Erythroblast (primary cell): ENCODE results near the gene PRR12.

Experiments used
- GATA1 ChIP-seq: IDR thresholded peaks from 2 replicates; pipeline ENCODE4 v1.6.1; 2011; ENCODE audit warnings: low read depth, mild to moderate bottlenecking, control low read depth, low read length, moderate library complexity
- POLR2A ChIP-seq: IDR thresholded peaks from 2 replicates; pipeline ENCODE4 v1.6.1; 2011; ENCODE audit warnings: mild to moderate bottlenecking, low read length

- TF ChIP-seq POLR2A (no peak), GATA1 (no peak)
These were observed 63.6 kb downstream of the PRR12 start for GRCh38 chr19:49654581-49654980.
